GM23248 (cell line): ENCODE data around the gene DNAH7. TPM values are rescaled to one million over a fixed set of nuclear protein-coding genes. Genes with fewer than 3 reads are reported as not detected.

Experiments
- DNase-seq: peaks from one replicate; pipeline ENCODE4 v3.0.0-alpha.2; 2015
- H2AFZ ChIP-seq: fragments of 200-600 bp; sonication (generic); 2 replicates; pipeline ENCODE4 v1.6.1; 2016; ENCODE audit warnings: antibody characterized with exemption
- H3F3A ChIP-seq: fragments of 200-600 bp; sonication (generic); 2 replicates; pipeline ENCODE4 v1.6.1; 2016; ENCODE audit warnings: mild to moderate bottlenecking, antibody characterized with exemption, mixed run types; ENCODE audit not compliant: insufficient read depth
- H3K27ac ChIP-seq: fragments of 200-600 bp; sonication (generic); 2 replicates; pipeline ENCODE4 v1.5.1; 2016; ENCODE audit warnings: mild to moderate bottlenecking
- H3K27me3 ChIP-seq: fragments of 200-600 bp; sonication (generic); replicated peaks from 2 replicates; pipeline ENCODE4 v1.6.1; 2016; ENCODE audit warnings: mild to moderate bottlenecking; ENCODE audit not compliant: insufficient read depth
- H3K36me3 ChIP-seq: fragments of 200-600 bp; sonication (generic); 2 replicates; pipeline ENCODE4 v1.6.1; 2016; ENCODE audit warnings: low read depth, mild to moderate bottlenecking
- H3K4me1 ChIP-seq: fragments of 200-600 bp; sonication (generic); 2 replicates; pipeline ENCODE4 v1.6.1; 2016; ENCODE audit warnings: mild to moderate bottlenecking; ENCODE audit not compliant: insufficient read depth
- H3K4me2 ChIP-seq: fragments of 200-600 bp; sonication (generic); one replicate; pipeline ENCODE4 v1.6.1; 2016; ENCODE audit warnings: mild to moderate bottlenecking; ENCODE audit not compliant: unreplicated experiment
- H3K4me3 ChIP-seq: fragments of 200-600 bp; sonication (generic); 2 replicates; pipeline ENCODE4 v1.5.1; 2016; ENCODE audit warnings: mild to moderate bottlenecking
- H3K79me2 ChIP-seq: fragments of 200-600 bp; sonication (generic); 2 replicates; pipeline ENCODE4 v1.6.1; 2016; ENCODE audit warnings: mild to moderate bottlenecking; ENCODE audit not compliant: insufficient read depth
- H3K9ac ChIP-seq: fragments of 200-600 bp; sonication (generic); 2 replicates; pipeline ENCODE4 v1.6.1; 2016; ENCODE audit warnings: mild to moderate bottlenecking
- H3K9me2 ChIP-seq: fragments of 200-600 bp; sonication (generic); 2 replicates; pipeline ENCODE4 v1.6.1; 2016; ENCODE audit warnings: mixed run types, mild to moderate bottlenecking, moderate library complexity; ENCODE audit not compliant: insufficient read depth
- H3K9me3 ChIP-seq: fragments of 200-600 bp; sonication (generic); one replicate; pipeline ENCODE4 v1.6.1; 2017; ENCODE audit warnings: low read depth
- H4K20me1 ChIP-seq: fragments of 200-600 bp; sonication (generic); 2 replicates; pipeline ENCODE4 v1.6.0; 2016; ENCODE audit not compliant: insufficient read depth
- EZH2 ChIP-seq: fragments of 200-600 bp; sonication (generic); IDR thresholded peaks from 2 replicates; pipeline ENCODE4 v1.6.1; 2018; ENCODE audit warnings: antibody characterized with exemption, mild to moderate bottlenecking; ENCODE audit not compliant: insufficient read depth, poor library complexity, severe bottlenecking
- EZH2phosphoT487 ChIP-seq: fragments of 200-600 bp; sonication (generic); IDR thresholded peaks from 2 replicates; pipeline ENCODE4 v1.6.1; 2018; ENCODE audit warnings: antibody characterized with exemption, moderate library complexity, mild to moderate bottlenecking, low read depth; ENCODE audit not compliant: insufficient read depth
- WGBS, 2 experiments: methylation state at CpG; one replicate each; pipeline ENCODE4 v1.1.6; 2015 to 2017; ENCODE audit warnings: low lambda C conversion rate in 2 of 2, low coverage in 1 of 2; ENCODE audit errors: missing lambda C conversion rate in 2 of 2; 5-methylcytosine and 5-hydroxymethylcytosine counted together
- in situ Hi-C: fragments of 300-500 bp; cut with MboI; formaldehyde crosslinking; loops from 2 replicates; pipeline ENCODE4 v1.15.0; 2020
- polyA plus RNA-seq: library from polyadenylated mRNA; unstranded; fragments of >200 nt; fragmentation: Nextera tagmentation; extraction: Ambion mirVana; gene quantifications from 2 replicates; pipeline ENCODE4 v1.2.1, GENCODE V29; 2016
- total RNA-seq: library from RNA; depleted of rRNA; stranded (reverse); fragments of >200 nt; shearing (Covaris generic); gene quantifications from 2 replicates; pipeline ENCODE4 v1.2.3, GENCODE V29; 2014

The DNAH7 gene
- total and polyA plus RNA-seq, 2 experiments from 2014 or later = 0.40 to 0.43 TPM

GRCh38 chr2:196101325-196101991, 32.8 kb upstream of the DNAH7 start:
- Histone ChIP-seq H3K4me3 (no peak overlapping the region), H3K9me2 (no peaks in the 10 kb centered on the region; the same call in 1 of the 2 replicates), H3K9me3 (no peaks in the 10 kb centered on the region), H3K27me3 (no peaks in the 10 kb centered on the region), H2AFZ (no peak overlapping the region), H3K79me2 (no peaks in the 10 kb centered on the region), H4K20me1 (no peaks in the 10 kb centered on the region), H3F3A (peaks cover 11% of the 10 kb centered on the region; the same call in 1 of the 2 replicates), H3K4me2 (peak overlapping the region; percentile 38), H3K9ac (no peak overlapping the region), H3K4me1 (peaks cover 18% of the 10 kb centered on the region), H3K36me3 (no peaks in the 10 kb centered on the region), H3K27ac (no peak overlapping the region)
- peak; percentile 61 for DNase-seq
- TF ChIP-seq EZH2phosphoT487 = no peak
- no peak for TF ChIP-seq EZH2
- in situ Hi-C loops = no loop called here
- WGBS, 2 experiments = 20 to 25% methylated on average over 6 of the region's 6 CpGs

GRCh38 chr2:196099916-196100315, 31.3 kb upstream of the DNAH7 start:
- Histone ChIP-seq H3K4me3 (no peak overlapping the region), H3K4me2 (no peak overlapping the region), H3K4me1 (peaks cover 12% of the 10 kb centered on the region), H3K27me3 (no peaks in the 10 kb centered on the region), H3K79me2 (no peaks in the 10 kb centered on the region), H3F3A (peaks cover 11% of the 10 kb centered on the region; the same call in 1 of the 2 replicates), H3K9me3 (no peaks in the 10 kb centered on the region), H4K20me1 (no peaks in the 10 kb centered on the region), H3K9ac (no peak overlapping the region), H3K36me3 (no peaks in the 10 kb centered on the region), H3K27ac (no peak overlapping the region), H3K9me2 (no peaks in the 10 kb centered on the region), H2AFZ (no peak overlapping the region)
- DNase-seq = no peak
- 79 to 83% methylated on average over 3 of the region's 3 CpGs for WGBS, 2 experiments
- in situ Hi-C loops = no loop called here
- TF ChIP-seq EZH2 = no peak
- TF ChIP-seq EZH2phosphoT487 = no peak

- H3K9me3 ChIP-seq = no peaks in the 10 kb centered on the region
- H3K4me1 ChIP-seq = peaks cover 12% of the 10 kb centered on the region
- H3K79me2 ChIP-seq = no peaks in the 10 kb centered on the region
- H3K36me3 ChIP-seq = no peaks in the 10 kb centered on the region
- DNase-seq = no peak
- H3K4me3 ChIP-seq = no peak overlapping the region
- in situ Hi-C loops = no loop called here
- no peak overlapping the region for H2AFZ ChIP-seq
- no peak overlapping the region for H3K27ac ChIP-seq
- no peaks in the 10 kb centered on the region for H3K27me3 ChIP-seq
- H4K20me1 ChIP-seq = no peaks in the 10 kb centered on the region
- no peaks in the 10 kb centered on the region for H3K9me2 ChIP-seq
- H3F3A ChIP-seq = peaks cover 11% of the 10 kb centered on the region; the same call in 1 of the 2 replicates
- WGBS, 2 experiments = 81 to 88% methylated on average over 6 of the region's 6 CpGs
- TF ChIP-seq EZH2 (no peak), EZH2phosphoT487 (no peak)
- H3K9ac ChIP-seq = no peak overlapping the region
- no peak overlapping the region for H3K4me2 ChIP-seq
Measured at GRCh38 chr2:196097864-196098660, 29.4 kb upstream of the DNAH7 start.

- H4K20me1 ChIP-seq = no peaks in the 10 kb centered on the region
- 66 to 79% methylated on average over 5 of the region's 5 CpGs for WGBS, 2 experiments
- no peak overlapping the region for H3K4me2 ChIP-seq
- no peaks in the 10 kb centered on the region for H3K36me3 ChIP-seq
- in situ Hi-C loops = no loop called here
- no peak overlapping the region for H3K27ac ChIP-seq
- H3K4me3 ChIP-seq = no peak overlapping the region
- no peaks in the 10 kb centered on the region for H3K9me2 ChIP-seq
- H3K9ac ChIP-seq = no peak overlapping the region
- no peaks in the 10 kb centered on the region for H3K79me2 ChIP-seq
- H3F3A ChIP-seq = peaks cover 11% of the 10 kb centered on the region; the same call in 1 of the 2 replicates
- no peak for TF ChIP-seq EZH2
- TF ChIP-seq EZH2phosphoT487 = no peak
- peaks cover 12% of the 10 kb centered on the region for H3K4me1 ChIP-seq
- DNase-seq = no peak
- H3K27me3 ChIP-seq = no peaks in the 10 kb centered on the region
- H3K9me3 ChIP-seq = no peaks in the 10 kb centered on the region
- no peak overlapping the region for H2AFZ ChIP-seq
Measured at GRCh38 chr2:196096982-196097745, 28.5 kb upstream of the DNAH7 start.
